HG02610 (cell line): ENCODE results near the gene PITPNM1.

ENCODE experiments used
- ATAC-seq: cut with Tn5 transposase; IDR thresholded peaks from one replicate; pipeline ENCODE4 v1.9.1; 2021; ENCODE audit warnings: mild to moderate bottlenecking, moderate library complexity; ENCODE audit not compliant: unreplicated experiment

The PITPNM1 gene

DNA sequence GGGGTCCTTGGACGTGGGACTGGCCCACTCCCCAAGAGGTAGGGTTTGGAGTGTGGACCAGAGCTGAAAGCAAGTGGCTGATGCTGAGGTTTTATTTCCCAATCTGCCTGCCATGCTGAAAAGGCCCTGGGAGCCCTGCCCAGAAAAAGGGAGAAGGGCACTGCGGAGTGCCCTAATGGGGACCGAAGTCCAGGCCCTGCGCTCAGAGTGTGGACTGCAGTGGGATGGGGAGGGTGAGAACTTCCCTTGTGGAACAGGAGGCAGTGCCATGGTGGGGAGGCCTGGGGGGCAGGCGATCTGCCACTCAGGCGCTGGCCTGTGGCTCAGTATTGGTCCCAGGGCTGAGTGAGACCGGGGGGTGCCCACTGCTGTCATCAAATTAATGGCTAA, 56.9 kb downstream of the PITPNM1 start:
- no peak for ATAC-seq

DNA sequence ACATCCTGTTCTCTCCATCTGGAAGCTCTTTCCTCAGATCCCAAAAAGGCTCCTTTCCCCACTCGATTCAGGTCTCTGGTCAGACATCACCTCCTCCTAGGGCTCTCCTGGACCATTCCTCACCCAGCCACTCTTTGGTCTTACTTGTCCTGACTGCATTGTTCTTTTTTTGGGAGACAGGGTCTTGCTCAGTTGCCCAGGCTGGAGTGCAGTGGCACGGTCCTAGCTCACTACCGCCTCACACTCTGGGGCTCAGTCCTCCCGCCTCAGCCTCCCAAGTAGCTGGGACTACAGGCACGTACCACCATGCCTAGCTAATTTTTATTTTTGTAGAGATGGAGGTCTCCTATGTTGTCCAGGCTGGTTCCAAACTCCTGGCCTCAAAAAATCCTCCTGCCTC, 59.6 kb downstream of the PITPNM1 start:
- no peak for ATAC-seq

DNA sequence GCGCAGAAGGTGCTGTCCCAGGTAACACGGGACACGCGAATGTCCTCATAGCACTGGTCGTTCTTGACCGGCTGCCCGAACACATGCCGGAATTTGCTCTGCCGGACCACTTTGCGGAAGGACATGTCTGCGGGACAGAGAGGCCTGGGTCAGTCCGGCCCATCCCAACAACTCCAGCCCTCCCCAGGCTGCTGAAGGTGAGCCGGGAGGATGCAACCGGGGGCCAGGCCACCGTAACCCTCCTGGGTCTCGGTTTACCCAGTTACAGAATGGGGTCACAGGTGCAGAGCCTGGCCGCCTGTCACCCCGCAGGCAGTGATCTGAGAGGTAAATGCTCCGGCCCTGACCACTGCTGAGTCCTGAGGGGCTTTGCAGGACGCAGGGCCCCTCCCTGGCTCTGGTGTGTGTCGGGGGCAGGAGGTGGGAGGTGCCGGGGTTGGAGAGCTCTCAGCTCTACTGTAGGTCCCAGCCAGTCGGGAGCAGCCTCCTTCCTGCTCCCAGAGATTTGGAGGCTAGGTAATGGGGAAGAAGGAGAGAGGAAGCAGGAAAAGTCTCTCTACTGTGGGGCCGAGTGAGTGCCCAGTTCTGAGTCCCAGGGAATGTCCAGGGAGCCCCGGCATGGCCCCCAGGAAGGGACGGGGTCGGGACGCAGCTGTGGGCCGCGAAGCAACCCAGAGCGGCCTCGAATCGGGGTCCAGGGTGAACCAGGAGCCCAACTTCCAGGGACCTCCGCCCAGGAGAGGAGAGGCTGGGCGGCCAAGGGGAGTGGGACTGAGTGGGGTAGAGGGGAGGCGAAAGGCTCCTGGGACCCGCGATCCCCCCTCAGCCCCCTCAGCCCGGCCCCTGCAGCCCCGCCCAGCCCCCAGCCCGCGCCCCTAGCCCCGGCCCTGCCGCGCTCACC, 62.4 kb downstream of the PITPNM1 start:
- ATAC-seq, result no peak
